GM04503 (cell line): ENCODE data around the gene TIAM2.
A peak's percentile ranks its signal among the peaks of the same experiment; 100 is the strongest.
"Not testable (repeated sequence)": the region's sequence is repeated elsewhere in the genome, so short reads cannot be mapped to it uniquely, and the experiment has no call there.

ENCODE experiments used
- DNase-seq: peaks from one replicate; pipeline ENCODE4 v3.0.0-alpha.2; 2012; ENCODE audit warnings: low read depth

Gene TIAM2

GRCh38 chr6:154995254-154996015 lies at the start of gene TIAM2:
Gene TIAM2, plus strand, starts transcription at chr6:154995315. Its CDS starts 133,909 bp downstream, at chr6:155129224.
- no peak for DNase-seq

DNA sequence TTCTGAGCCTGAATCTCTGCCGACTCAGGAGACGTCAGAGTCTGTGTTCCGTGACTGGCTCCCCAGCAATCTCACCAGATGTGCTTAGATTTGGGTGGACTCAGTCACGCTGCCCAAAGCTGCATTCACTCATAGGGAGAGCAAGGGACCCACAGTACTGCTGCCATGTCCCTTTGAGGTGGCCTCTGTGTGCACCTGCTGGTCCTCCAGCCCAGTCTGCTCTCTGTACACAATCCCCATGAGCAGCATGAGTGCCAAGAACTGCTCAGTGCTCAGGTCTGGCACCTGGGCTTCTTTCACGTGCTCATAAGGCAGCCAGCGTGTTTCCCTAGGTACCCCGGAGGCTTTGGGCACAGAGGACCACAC lies 44.2 kb upstream of the TIAM2 start:
- DNase-seq = no peak

- no peak for DNase-seq
Measured at GRCh38 chr6:154951345-154952200, 43.5 kb upstream of the TIAM2 start.

GRCh38 chr6:154953644-154954043 lies 41.5 kb upstream of the TIAM2 start:
- no peak for DNase-seq

GRCh38 chr6:154954347-154954746 lies 40.8 kb upstream of the TIAM2 start:
- DNase-seq = no peak

GRCh38 chr6:154956771-154957522 lies 38.2 kb upstream of the TIAM2 start:
- DNase-seq = no peak

- DNase-seq = no peak
Measured at GRCh38 chr6:154958469-154958868, 36.6 kb upstream of the TIAM2 start.

- no peak for DNase-seq
Measured at GRCh38 chr6:154960299-154960843, 34.7 kb upstream of the TIAM2 start.

DNA sequence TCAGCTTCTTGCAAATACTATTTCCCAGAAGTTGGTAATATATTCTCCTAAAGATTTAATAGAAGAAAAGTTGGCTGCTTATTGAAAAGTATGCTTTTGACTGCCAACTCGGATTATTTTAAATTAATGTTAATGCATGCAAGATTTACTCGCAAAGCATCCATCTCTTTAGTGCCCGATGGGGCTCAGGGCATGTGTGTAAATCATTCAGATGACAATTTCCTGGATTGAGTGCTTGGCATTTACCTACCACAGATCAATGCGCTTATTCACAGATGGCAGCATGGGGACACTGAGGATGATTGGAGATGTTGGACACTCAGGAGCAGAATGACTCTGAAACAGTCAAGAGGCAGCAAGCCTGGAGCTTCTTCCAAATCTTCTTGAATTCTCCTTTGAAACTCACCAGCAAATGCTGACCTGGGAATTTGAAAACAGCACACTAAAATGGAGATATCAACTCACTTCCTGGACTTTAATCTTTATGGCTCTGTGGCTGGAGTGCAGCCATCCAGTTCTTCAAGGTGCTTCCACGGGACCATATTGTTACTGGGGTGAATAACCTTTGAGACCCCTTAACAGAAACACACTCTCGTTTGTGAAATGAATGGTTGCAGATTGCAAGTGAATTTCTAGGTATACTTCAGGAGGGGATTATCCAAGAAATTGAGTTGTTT lies 34.1 kb upstream of the TIAM2 start:
- no peak for DNase-seq

- peak; percentile 74 for DNase-seq
Measured at GRCh38 chr6:154962753-154963152, 32.4 kb upstream of the TIAM2 start.

DNA sequence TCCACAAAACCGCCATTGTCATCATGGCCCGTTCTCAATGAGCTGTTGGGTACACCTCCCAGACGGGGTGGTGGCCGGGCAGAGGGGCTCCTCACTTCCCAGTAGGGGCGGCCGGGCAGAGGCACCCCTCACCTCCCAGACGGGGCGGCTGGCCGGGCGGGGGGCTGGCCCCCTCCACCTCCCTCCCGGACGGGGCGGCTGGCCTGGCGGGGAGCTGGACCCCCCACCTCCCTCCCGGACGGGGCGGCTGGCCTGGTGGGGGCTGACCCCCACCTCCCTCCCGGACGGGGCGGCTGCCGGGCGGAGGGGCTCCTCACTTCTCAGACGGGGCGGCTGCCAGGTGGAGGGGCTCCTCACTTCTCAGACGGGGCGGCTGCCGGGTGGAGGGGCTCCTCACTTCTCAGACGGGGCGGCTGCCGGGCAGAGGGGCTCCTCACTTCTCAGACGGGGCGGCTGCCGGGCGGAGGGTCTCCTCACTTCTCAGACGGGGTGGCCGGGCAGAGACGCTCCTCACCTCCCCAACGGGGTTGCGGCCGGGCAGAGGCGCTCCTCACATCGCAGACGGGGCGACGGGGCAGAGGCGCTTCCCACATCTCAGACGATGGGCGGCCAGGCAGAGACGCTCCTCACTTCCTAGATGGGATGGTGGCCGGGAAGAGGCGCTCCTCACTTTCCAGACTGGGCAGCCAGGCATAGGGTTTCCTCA lies 28.9 kb upstream of the TIAM2 start:
- not testable (repeated sequence) for DNase-seq

DNA sequence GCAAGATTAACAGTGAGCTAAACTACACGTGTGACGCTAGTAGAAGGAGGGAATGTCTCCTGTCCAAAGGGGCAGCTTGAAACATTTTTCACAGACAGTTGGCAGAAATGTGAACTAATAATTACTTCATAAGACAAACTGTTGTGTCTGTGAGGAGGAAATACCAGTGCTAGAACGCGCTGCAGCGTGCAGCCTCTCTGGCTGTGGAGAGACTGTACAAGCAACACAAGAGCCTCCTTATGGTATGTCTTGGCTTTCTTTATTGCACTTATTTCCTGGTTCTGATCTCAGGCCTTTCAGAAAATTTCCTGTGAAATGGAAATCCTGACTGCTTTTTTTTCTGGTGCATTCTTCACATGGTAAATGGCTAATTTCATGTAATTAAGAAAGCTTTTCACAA lies 25.3 kb upstream of the TIAM2 start:
- DNase-seq = no peak

DNA sequence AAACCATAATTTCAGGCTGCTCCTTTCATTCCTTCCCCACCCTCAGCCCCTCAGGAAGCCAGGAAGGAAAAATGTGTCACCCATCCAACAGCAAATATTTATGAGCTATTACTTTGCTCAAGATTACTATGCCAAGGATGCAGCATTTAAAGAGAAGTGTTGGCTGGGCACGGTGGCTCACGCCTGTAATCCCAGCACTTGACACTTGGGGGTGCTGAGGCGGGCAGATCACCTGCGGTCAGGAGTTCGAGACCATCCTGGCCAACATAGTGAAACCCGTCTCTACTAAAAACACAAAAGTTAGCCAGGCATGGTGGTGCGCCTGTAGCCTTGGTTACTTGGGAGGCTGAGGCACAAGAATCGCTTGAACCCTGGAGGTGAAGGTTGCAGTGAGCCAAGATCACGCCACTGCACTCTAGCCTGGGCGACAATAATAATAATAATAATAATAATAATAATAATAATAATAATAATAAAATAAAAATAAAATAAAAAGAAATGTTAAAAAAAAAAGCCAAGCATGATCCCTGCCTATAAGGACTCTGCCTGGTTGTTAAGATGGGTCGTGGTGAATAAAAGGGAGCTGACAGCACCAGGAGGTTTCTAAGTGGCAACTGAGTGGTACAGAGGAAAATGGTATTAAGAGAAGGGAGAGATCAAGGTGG lies 20.5 kb upstream of the TIAM2 start:
- no peak for DNase-seq

DNA sequence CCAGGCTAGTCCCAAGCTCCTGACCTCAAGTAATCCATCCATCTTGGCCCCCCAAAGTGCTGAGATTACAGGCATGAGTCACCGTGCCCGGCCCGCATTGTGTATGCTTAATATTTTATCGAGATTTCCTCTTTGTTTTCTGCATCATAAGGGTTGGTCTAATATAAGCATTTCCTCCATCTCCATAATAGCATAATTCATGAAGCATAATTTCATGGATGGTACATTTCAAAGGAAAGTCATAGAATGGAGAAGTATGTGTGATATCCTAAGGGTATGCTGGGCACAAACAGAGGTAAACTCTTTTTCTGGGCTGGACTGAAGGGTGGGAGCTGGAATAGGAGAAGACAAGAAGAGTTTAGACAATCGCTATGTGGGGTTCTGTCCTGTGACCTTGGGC lies 17.5 kb upstream of the TIAM2 start:
- no peak for DNase-seq

GRCh38 chr6:154980273-154981078 lies 14.6 kb upstream of the TIAM2 start:
- no peak for DNase-seq

DNA sequence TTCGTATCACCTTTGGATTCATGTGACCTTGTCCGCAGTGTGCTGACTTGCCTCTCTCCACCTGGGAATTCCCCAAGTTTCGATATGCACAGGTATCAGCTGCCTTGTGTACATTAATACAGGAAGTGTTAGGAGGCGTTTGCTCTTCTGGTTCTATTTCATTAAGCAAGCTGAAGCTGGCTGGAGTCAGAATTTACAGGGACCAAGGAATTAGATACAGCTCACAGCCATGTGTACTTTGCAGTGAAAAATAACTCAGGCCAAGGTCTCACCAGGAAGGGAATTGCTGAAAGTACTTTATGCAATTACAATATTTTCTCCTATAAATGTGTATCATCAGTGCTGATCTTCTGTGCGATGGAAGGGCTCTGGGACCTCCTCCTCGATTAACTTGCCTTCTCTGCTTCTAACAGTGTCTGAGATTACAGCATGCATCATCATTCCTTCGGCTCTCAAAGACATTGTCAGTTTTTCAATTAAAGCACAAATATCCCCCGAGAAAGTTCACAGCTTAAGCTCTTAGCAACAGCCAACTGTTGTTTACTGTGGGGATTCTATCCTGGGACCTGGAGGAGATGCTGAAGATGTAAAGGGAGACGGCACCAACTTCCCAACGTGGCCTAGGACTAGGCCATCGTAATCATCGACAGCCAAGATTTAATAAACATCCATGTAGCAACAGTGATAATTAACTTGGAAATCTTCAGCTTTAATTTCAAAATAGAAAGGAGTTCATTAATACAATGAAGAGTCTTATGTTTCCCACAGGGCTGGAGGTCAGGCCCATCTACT lies 13.8 kb upstream of the TIAM2 start:
- no peak for DNase-seq

- no peak for DNase-seq
Measured at GRCh38 chr6:154984146-154984545, 11.0 kb upstream of the TIAM2 start.

DNA sequence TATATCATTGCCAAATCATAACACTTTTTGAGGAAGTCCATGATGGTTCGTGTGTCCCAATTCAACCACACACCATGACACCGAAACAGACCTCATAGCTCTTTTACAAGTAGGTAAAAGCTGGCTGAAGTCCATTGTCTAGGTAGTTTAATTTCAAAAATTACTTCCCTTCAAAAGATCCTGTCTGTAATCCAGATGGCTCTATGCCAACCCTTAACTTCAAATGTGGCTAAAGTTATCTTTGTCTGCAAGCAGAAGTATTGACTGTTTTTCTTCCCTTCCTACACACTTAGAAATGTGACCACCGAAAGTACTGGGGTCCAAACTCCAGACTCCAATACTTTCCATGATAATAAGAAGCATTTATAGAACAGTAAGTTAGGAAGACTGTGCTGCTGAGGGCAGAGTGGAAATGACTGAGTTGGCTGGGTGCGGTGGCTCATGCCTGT lies 8.3 kb upstream of the TIAM2 start:
- DNase-seq = no peak

GRCh38 chr6:154989448-154989847 lies 5.7 kb upstream of the TIAM2 start:
- no peak for DNase-seq
